GM12892 (cell line): ENCODE measurements around the gene ACKR1.

Experiments used
- DNase-seq: peaks from one replicate; pipeline ENCODE4 v3.0.0; 2011; ENCODE audit not compliant: insufficient read length
- FAIRE-seq: peaks from 2 replicates; lab custom pipeline; 2011; peaks lifted over from hg19 to GRCh38; lab: Jason Lieb, UNC
- POLR2A ChIP-seq: IDR thresholded peaks from 2 replicates; pipeline ENCODE4 v1.6.1; 2011; ENCODE audit warnings: low read depth, low read length, control low read depth
- POLR2AphosphoS5 ChIP-seq: IDR thresholded peaks from 2 replicates; pipeline ENCODE4 v1.6.1; 2011; ENCODE audit warnings: low read depth, low read length, control low read depth
- TAF1 ChIP-seq: IDR thresholded peaks from 2 replicates; pipeline ENCODE4 v1.6.1; 2011; ENCODE audit warnings: low read depth, mild to moderate bottlenecking, control low read depth, low read length, borderline replicate concordance

Gene ACKR1

GRCh38 chr1:159173320-159173719 lies 31.4 kb upstream of the ACKR1 start:
- no peak for FAIRE-seq
- TF ChIP-seq POLR2AphosphoS5 (no peak), POLR2A (no peak), TAF1 (no peak)
- DNase-seq, result no peak

- TF ChIP-seq TAF1 (no peak), POLR2A (no peak), POLR2AphosphoS5 (no peak)
- DNase-seq (no peak), FAIRE-seq (no peak)
Measured at GRCh38 chr1:159175571-159175970, 29.1 kb upstream of the ACKR1 start.

- no peak for DNase-seq
Measured at GRCh38 chr1:159177272-159177907, 27.3 kb upstream of the ACKR1 start.

GRCh38 chr1:159179906-159180305 lies 24.8 kb upstream of the ACKR1 start:
- DNase-seq (no peak), FAIRE-seq (no peak)
- TF ChIP-seq TAF1 (no peak), POLR2AphosphoS5 (no peak), POLR2A (no peak)

More at GRCh38 chr1:159177272-159177907, 27.3 kb upstream of the ACKR1 start:
- TF ChIP-seq POLR2AphosphoS5 (no peak), POLR2A (no peak), TAF1 (no peak)
- no peak for FAIRE-seq

- DNase-seq (no peak), FAIRE-seq (no peak)
- TF ChIP-seq TAF1 (no peak), POLR2AphosphoS5 (no peak), POLR2A (no peak)
Measured at GRCh38 chr1:159180516-159180915, 24.2 kb upstream of the ACKR1 start.

DNA sequence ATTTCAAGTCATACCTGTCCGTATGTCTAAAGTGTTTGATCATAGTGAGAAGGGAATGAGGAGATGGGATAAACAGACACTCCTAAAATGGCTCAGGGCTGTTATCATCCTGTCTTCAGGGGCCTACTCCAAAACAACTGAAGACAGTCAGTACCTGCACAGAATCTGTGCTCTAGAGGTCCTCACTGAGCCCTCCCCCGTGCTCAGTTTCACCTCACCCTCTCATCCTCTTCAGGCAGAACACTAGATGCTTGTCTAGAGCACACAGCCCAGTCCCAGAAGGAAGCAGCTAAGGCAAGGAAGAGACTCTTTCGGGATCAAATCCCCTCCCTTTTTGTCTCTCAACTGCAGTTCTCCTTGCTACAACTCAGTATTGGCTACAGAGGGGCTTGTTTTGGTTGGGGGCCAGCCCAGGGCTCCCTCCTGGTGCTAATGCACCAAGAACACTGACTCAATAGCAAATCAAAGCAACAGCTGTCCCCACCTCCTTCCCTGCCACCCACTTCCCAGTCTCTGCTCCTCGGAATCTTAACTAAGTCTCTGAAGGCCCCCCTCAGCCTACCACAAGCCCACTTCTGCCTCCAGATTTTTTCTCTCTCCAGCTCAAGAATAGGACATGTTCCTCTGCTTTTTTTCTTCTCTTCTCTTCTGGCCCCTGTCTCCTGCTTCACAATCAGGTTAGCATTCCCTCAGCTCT lies 23.2 kb upstream of the ACKR1 start:
- no peak for FAIRE-seq
- TF ChIP-seq POLR2AphosphoS5 (no peak), TAF1 (no peak), POLR2A (no peak)
- no peak for DNase-seq

DNA sequence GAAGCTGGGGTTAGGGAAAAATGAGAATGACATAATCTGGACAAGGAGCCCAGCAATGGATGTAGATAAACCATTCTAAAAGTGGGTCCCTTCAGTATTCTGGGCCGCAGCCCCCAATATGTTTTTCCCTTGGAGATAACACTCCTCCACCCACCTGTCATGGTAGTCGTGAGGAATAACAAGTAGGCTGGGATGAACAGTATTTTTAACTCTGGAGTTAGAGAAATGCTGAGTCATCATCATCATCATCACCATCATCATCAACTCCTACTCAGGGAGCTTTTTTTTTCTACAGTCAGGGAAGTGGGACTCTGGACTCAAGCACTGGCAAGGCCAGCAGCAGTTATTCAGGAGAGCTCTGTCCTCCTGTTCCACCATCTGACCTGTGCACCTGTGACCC lies 20.5 kb upstream of the ACKR1 start:
- FAIRE-seq, result no peak
- TF ChIP-seq TAF1 (no peak), POLR2A (no peak)

GRCh38 chr1:159185121-159185520 lies 19.6 kb upstream of the ACKR1 start:
- no peak for FAIRE-seq
- no peak for DNase-seq
- TF ChIP-seq TAF1, result no peak
- TF ChIP-seq POLR2A, result no peak
- TF ChIP-seq POLR2AphosphoS5, result no peak

More for the DNA sequence above, 20.5 kb upstream of the ACKR1 start:
- no peak for DNase-seq

DNA sequence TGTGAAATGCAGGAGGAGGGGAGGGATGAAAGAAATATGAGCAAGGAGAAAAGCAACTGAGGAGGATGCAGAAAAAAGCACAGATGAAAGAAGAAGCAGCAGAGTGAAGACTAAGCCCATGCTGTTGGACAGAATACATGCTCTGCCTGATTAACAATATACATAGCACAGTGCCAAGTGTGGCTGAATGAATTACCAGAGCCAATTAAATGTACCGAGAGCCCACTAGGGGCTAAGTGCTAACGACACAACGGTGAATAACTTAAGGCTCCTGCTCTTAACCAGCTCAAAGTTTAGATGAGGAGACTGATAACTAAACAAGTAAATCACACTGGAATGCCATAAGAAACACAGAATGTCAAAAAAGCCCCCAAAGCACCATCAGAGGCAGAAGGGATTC lies 17.6 kb upstream of the ACKR1 start:
- FAIRE-seq (no peak), DNase-seq (no peak)
- TF ChIP-seq POLR2AphosphoS5 (no peak), POLR2A (no peak), TAF1 (no peak)

DNA sequence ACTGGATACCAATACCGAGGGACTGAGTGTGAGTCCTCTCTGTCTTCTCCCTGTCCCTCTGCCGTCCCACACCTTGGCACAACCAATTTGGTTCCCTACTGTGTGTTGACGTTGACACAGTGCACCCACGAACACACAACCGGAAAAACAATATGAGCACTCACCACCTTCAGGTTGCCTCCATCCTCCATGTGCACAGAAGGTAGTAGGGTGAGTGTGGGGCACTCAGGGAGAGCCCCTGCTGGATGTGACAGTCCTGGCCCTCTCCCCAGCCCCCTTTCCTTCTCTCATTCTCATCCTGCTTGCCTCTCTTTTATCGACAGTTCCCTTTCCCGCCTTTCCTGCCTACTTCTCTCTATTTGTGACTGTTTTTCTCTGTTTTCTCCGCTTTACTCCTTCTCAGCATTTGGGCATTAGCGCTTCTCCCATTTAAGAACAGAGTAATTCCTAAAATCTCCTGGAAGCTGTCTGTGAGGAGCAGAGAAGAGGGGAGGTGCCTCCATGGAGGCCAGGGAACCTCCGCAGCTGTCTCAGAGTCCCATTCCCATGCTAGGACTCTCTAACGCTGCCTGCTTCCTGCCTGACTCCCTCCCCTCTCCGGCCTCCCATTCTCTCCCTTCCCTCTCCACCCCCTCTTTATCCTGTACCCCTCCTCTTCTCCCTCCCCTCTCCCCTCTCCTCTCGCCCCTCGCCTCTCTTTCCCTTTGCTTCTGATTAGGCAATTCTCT lies 16.9 kb upstream of the ACKR1 start:
- DNase-seq (no peak), FAIRE-seq (peak; percentile 9)
- TF ChIP-seq POLR2A, result no peak
- TF ChIP-seq POLR2AphosphoS5, result no peak
- no peak for TF ChIP-seq TAF1

DNA sequence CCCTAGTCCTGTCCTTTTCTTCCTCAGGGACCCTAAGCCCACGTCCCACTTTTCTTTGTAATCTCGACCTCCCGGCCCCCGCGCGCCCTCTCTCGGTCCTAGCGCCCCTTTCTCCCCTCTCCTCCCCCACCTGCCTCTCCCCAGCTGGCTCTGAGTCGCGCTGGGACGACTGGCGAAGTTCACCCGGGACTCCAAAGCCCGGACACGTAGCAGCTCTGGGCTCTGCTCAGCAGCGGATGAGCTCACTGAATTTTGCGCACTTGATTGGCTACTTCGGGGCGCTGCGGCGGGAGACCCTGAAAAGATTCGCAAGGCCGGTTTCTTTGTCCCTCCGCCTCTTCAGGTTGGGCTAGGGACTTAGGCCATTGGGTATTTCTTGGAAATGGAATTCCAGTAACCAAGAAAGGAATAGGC lies 16.3 kb upstream of the ACKR1 start:
- FAIRE-seq (peak; percentile 50), DNase-seq (no peak)
- TF ChIP-seq POLR2AphosphoS5 (no peak), POLR2A (no peak), TAF1 (no peak)

DNA sequence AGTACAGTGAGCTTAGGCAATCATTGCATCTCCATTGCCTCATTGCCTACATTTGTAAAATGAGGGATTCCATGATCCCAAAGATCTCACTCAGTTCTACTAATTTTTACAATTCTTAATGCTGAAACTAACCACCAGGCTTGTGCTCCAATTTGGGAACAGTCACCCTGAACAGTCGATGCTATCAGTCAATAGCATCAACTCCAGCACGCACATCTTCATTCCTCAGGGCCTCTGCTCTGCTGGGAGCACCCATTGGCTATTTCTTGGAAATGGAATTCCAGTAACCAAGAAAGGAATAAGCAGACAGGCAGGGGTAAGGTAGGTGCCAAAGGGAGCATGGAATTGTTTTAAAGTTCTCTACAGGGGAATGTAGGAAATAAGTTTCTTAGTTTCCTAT lies 14.2 kb upstream of the ACKR1 start:
- TF ChIP-seq TAF1 (no peak), POLR2AphosphoS5 (no peak)
- DNase-seq, result no peak
- FAIRE-seq, result no peak
